GM19463 (cell line): ENCODE data around the gene SLC44A4.
"Not testable (repeated sequence)": the region's sequence is repeated elsewhere in the genome, so short reads cannot be mapped to it uniquely, and the experiment has no call there.

Experiments used
- ATAC-seq: cut with Tn5 transposase; IDR thresholded peaks from one replicate; pipeline ENCODE4 v1.9.1; 2021; ENCODE audit warnings: mild to moderate bottlenecking, moderate library complexity; ENCODE audit not compliant: unreplicated experiment

Gene SLC44A4

DNA sequence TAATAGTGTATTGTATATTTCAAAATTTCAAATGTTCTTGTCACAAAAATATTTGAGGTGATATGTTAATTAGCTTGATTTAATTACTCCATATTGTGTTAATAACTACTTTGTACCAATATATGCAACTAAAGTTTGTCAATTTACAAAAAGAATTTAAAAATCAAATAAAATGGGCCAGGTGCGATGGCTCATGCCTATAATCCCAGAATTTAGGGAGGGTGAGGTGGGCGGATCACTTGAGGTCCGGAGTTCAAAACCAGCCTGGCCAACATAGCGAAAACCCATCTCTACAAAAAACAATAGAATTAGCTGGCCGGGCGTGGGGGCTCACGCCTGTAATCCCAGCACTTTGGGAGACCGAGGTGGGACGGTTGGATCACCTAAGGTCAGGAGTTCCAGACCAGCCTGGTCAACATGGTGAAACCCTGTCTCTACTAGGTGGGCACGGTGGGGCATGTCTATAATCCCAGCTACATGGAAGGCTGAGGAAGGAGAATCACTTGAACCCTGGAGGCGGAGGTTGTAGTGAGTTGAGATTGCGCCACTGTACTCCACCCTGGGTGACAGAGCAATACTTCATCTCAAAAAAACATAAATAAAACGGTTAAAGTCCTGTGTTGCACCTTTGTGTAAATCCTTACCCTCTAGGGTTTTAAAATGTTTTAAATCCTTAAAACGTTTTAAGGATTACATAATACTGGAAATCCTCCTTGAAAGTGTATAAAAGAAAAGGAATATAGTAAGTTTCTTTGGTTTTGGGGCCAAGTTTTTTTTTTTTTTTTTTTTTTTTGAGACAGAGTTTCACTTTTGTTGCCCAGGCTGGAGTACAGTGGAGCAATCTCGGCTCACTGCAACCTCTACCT, 47.2 kb downstream of the SLC44A4 start:
- ATAC-seq = no peak

DNA sequence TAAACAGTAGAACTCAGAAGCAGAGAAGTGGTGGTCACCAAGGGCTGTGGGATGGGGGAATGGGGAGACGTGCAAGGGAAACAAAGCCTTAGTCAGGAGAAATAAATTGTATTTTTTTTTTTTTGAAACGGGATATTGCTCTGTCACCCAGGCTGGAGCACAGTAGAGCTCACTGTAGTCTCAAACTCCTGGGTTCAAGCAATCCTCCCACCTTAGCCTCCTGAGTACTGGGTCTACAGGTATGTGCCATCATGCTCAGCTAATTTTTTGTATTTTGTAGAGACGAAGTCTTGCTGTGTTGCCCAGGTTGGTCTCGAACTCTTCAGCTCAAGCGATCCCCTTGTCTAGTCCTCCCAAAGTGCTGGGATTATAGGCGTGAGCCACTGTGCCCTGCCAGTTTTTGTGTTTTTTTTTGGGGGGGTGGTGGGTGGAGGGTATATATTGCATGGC, 47.9 kb downstream of the SLC44A4 start:
- no peak for ATAC-seq

DNA sequence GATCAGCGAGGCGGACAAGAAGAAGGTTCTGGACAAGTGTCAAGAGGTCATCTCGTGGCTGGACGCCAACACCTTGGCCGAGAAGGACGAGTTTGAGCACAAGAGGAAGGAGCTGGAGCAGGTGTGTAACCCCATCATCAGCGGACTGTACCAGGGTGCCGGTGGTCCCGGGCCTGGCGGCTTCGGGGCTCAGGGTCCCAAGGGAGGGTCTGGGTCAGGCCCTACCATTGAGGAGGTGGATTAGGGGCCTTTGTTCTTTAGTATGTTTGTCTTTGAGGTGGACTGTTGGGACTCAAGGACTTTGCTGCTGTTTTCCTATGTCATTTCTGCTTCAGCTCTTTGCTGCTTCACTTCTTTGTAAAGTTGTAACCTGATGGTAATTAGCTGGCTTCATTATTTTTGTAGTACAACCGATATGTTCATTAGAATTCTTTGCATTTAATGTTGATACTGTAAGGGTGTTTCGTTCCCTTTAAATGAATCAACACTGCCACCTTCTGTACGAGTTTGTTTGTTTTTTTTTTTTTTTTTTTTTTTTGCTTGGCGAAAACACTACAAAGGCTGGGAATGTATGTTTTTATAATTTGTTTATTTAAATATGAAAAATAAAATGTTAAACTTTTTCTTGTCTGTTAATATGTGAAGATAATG, 49.0 kb downstream of the SLC44A4 start:
- no peak for ATAC-seq

DNA sequence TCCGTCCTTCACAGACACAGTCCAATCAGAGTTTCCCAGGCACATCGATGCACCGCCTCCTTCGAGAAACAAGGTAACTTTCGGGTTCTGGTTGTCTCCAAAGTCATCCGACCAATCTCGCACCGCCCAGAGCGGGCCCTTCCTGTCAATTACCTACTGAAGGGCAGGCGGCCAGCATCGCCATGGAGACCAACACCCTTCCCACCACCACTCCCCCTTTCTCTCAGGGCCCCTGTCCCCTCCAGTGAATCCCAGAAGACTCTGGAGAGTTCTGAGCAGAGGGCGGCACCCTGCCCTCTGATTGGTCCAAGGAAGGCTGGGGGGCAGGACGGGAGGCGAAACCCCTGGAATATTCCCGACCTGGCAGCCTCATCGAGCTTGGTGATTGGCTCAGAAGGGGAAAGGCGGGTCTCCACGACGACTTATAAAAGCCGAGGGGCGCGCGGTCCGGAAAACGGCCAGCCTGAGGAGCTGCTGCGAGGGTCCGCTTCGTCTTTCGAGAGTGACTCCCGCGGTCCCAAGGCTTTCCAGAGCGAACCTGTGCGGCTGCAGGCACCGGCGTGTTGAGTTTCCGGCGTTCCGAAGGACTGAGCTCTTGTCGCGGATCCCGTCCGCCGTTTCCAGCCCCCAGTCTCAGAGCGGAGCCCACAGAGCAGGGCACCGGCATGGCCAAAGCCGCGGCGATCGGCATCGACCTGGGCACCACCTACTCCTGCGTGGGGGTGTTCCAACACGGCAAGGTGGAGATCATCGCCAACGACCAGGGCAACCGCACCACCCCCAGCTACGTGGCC, 51.3 kb downstream of the SLC44A4 start, which contains the start of gene HSPA1B:
HSPA1B (plus strand) TSS at position 453 of the 794 bp plus-strand sequence; CDS start at position 666, 213 bp downstream.
- ATAC-seq = peak; percentile 64

- ATAC-seq = peak; percentile 19
Observed at GRCh38 chr6:31826793-31827285, 52.0 kb downstream of the SLC44A4 start.

DNA sequence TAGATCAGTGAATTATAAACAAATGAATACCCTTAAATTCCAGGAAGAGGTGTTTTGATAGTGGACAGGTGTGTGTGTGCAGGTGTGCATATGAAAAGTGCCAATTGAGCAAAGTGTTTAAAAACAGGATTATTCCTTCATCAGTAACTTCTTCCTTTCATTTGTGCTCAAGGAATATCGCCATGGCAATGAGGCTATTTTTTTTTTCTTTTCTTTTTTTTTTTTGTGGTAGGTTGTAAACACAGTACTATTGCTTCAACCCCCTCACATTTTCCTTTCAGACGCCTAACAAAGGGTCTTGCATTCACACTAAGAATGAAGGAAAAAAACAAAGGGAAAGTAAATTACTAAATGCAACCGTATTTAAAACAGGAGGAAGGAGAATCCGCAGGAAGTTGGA, 53.2 kb downstream of the SLC44A4 start:
- ATAC-seq = no peak

DNA sequence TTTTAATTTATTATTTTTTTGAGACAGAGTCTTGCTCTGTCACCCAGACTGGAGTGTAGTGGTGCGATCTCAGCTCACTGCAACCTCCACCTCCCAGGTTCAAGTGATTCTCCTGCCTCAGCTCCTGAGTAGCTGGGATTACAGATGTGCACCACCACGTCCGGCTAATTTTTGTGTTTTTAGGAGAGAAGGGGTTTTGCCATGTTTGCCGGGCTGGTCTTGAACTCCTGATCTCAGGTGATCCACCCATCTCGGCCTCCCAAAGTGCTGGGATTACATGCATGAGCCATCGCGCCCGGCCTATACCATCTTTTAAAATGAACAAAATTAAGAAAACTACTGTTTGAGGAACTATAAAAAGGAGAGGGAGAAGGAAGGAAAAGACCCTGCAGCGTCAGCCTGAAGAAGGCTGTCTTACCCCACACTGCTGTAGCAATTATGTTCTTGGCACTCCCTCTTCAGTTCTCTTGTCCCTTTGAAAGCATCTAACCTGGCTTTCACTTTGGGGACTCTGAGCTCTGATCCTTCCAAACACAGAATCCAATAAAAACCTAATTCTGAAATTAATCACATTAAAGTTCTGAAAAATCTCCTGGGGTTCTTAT, 55.1 kb downstream of the SLC44A4 start:
- not testable (repeated sequence) for ATAC-seq

DNA sequence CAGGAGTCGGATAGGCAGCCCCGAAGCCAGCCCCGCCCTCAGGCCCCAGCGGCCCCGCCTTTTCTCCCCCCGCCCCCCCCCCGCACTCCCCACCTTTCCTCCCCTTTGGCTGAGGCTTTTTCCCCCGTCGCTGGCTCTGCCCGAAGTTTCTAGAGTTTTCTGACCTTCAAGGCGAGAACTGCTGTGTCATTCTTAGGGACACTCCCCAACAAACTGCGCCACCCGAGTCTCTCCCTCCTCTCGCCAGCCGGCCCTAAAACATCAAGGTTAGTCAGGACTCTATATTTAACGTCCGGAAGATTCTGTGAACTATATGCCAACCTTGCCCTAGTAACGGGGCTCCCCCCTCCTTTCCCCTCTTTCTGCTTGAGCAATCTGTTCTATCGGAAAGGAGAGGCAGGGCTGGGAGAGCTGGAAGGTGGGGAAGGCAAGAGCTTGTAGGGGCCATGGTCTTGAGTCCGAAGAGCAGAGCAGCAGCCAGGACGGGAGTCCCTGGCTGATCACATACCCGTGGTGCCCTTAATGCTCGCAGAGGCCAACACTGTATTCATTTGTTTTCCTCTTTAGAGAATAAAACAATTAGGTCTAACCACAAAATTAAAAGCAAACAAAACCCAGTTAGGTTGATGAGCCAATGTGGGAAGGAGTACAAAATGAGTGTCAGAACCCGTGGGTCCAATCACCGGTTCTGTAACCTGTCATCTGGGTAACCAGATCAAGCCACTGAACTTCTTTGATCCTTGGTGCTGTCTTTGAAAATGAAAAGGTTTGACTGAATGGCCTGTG, 56.6 kb downstream of the SLC44A4 start:
- ATAC-seq = no peak

- ATAC-seq = no peak
Observed at GRCh38 chr6:31821301-31822035, 57.3 kb downstream of the SLC44A4 start.

- not testable (repeated sequence) for ATAC-seq
Observed at GRCh38 chr6:31820399-31820798, 58.4 kb downstream of the SLC44A4 start.

DNA sequence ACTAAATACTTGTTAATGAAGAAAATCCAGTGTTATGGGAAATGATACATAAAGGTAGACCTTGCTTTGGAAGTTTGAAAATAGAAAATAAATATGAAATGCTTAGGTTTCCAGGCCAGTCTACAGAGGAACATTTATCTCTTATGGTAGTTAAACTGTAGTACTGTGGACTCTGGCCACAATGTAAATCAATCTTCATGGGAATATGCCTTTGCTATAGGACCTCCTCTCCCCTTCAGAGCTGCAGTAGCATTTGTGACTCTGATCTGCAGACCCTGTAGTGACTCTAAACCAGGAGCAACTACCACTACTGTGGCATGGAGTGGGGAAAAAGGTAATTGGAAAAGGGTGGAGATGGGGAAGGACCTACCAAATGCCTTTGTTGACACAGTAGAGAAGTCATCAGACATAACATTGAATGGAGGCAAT, 58.9 kb downstream of the SLC44A4 start:
- no peak for ATAC-seq

DNA sequence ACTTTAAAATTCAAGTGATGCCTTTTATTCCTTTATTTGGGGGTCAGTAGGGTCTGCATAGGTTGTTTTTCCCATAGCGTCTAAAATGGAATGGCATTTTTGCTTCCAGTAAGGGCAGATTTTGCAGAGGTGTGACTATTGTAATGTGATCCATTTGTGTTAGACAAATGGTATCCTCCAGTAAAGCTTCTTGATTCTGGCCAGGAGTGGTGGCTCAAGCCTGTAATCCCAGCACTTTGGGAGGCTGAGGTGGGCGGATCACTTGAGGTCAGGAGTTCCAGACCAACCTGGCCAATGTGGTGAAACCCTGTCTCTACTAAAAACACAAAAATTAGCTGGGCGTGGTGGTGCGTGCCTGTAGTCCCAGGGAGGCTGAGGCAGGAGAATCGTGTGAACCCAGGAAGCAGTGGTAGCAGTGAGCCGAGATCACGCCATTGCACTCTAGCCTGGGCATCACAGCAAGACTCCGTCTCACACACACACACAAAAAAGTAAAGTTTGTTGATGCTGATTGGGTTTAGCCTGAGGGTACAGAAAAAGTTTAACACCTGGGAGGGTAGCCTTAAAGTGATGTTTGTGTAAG, 60.8 kb downstream of the SLC44A4 start:
- not testable (repeated sequence) for ATAC-seq

DNA sequence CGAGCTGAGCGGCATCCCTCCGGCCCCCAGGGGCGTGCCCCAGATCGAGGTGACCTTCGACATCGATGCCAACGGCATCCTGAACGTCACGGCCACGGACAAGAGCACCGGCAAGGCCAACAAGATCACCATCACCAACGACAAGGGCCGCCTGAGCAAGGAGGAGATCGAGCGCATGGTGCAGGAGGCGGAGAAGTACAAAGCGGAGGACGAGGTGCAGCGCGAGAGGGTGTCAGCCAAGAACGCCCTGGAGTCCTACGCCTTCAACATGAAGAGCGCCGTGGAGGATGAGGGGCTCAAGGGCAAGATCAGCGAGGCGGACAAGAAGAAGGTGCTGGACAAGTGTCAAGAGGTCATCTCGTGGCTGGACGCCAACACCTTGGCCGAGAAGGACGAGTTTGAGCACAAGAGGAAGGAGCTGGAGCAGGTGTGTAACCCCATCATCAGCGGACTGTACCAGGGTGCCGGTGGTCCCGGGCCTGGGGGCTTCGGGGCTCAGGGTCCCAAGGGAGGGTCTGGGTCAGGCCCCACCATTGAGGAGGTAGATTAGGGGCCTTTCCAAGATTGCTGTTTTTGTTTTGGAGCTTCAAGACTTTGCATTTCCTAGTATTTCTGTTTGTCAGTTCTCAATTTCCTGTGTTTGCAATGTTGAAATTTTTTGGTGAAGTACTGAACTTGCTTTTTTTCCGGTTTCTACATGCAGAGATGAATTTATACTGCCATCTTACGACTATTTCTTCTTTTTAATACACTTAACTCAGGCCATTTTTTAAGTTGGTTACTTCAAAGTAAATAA, 61.5 kb downstream of the SLC44A4 start:
- ATAC-seq = not testable (repeated sequence)

GRCh38 chr6:31815025-31815838, 63.6 kb downstream of the SLC44A4 start, which contains the start of the genes HSPA1A and HSPA1L:
Gene HSPA1A, plus strand, starts transcription at chr6:31815543. Its CDS starts 214 bp downstream, at chr6:31815757.
Gene HSPA1L, minus strand, starts transcription at chr6:31815283. Its CDS starts 3,311 bp downstream, at chr6:31811972.
- ATAC-seq = no peak

GRCh38 chr6:31814677-31815024, 64.1 kb downstream of the SLC44A4 start:
- ATAC-seq = peak; percentile 42

DNA sequence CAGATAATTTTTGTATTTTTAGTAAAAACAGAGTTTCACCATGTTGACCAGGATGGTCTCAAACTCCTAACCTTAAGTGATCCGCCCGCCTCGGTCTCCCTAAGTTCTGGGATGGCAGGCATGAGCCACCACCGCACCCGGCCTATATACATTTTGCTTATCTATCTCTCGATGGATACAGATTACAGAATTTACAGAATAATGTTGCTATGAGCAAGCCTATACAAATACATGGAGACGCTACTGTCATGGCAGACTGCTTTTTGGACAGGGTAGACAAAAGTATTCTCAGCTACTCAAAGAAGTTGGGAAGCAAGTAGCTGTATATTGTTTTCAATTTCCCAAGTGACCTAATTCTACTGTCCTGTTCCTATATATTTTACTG, 65.3 kb downstream of the SLC44A4 start:
- ATAC-seq = no peak
